GM19452 (cell line): Measurements from ENCODE around the gene SVEP1.
"Not testable (repeated sequence)": the region's sequence is repeated elsewhere in the genome, so short reads cannot be mapped to it uniquely, and the experiment has no call there.

Experiments used
- ATAC-seq: cut with Tn5 transposase; IDR thresholded peaks from one replicate; pipeline ENCODE4 v1.9.1; 2021; ENCODE audit not compliant: unreplicated experiment

Gene SVEP1

DNA sequence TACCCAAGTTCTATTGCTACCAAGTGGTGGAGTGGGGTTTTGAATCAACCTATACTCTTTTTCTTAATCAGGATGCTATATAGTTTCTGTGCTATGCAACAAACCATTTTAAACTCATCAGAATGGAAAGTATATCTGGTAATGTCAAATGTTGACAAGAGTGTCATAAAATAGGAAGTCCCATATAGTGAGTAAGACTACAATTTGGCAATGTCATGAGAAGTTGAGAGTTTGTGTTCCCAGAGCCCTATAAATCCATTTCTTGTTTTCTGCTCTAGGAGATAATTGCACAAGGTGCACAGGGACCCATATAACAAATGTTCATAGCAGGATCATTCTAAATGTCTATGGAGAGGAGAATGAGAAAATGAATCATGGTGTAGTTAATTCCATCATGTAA is 132.1 kb downstream of the SVEP1 start:
- ATAC-seq = no peak

DNA sequence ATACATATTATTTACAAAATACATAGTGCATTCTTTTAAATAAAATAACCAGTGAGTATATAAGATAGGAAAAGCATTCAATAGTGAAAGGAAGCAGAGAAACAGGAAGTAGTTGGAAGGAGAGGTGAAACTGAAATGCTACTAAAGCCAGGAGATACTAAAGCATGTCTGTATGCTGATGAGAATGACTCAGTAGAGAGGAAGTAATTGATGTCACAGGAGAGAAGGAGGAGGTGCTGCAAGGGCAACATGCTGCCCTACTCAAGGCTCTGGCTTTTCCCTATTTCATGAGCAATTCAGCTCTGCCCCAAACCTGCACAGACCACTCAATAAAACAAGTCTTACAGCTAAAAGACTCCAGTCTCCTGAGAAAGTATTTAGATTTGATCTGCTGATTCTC is 133.4 kb downstream of the SVEP1 start:
- no peak for ATAC-seq

DNA sequence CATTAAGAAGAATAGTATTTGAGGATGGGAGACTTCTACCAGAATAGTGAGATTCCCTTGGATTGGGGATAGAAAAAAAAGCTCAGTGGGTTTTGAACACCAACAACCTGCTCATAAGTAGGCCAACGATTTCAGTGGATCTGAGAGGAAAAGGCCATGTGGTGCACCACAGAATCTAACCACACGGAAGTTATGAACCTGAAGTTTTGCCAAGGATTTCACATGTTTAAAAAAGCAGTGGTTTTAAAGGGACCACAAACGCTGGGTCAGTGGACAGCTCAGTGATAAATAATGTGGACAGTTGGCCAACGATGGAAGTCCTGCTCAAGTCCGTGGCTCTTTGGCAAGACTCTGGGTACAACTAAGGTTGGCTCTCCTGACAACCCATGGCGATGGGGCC is 134.6 kb downstream of the SVEP1 start:
- no peak for ATAC-seq

DNA sequence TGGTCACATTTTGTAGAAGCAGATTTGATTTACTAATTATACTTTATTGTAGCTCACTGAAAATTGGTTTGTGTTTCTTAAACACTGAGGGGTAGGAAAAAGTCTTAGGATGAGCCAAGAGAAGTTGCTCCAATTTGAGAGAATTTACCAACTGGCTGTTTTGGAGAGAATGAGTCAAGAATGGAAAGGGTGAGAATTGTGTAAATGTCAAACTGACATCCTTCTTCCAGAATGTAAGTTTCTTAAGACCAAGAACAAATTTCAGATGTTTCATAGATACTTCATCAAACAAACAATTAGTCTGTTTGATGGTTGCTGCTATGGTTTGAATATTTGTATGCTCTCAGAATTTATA is 135.7 kb downstream of the SVEP1 start:
- no peak for ATAC-seq

- ATAC-seq = no peak
These were observed 136.2 kb downstream of the SVEP1 start for GRCh38 chr9:110443146-110443865.

- no peak for ATAC-seq
These were observed 138.7 kb downstream of the SVEP1 start for GRCh38 chr9:110440796-110441195.

- no peak for ATAC-seq
These were observed 139.4 kb downstream of the SVEP1 start for GRCh38 chr9:110440172-110440571.

DNA sequence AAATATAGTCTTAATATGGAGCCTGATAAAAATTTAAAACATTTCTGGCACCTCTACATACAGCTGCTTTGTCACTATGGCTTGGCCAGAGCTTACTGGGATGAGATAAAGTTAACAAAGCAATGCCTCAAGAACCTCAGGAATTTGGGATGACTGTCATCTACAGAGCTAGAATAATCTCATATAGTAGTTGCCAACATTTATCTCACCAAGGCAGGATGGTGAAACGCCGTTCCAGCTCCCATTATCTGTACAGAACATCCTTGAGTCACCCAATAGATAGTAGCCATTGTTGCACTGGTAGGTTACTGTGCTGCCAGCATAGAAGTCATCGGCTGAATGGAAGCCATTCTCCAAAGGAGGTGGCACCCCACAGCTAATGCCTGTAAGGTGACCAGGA is 147.3 kb downstream of the SVEP1 start:
- ATAC-seq = no peak

- ATAC-seq = no peak
These were observed 150.1 kb downstream of the SVEP1 start for GRCh38 chr9:110429453-110429852.

- no peak for ATAC-seq
These were observed 151.9 kb downstream of the SVEP1 start for GRCh38 chr9:110427497-110428104.

DNA sequence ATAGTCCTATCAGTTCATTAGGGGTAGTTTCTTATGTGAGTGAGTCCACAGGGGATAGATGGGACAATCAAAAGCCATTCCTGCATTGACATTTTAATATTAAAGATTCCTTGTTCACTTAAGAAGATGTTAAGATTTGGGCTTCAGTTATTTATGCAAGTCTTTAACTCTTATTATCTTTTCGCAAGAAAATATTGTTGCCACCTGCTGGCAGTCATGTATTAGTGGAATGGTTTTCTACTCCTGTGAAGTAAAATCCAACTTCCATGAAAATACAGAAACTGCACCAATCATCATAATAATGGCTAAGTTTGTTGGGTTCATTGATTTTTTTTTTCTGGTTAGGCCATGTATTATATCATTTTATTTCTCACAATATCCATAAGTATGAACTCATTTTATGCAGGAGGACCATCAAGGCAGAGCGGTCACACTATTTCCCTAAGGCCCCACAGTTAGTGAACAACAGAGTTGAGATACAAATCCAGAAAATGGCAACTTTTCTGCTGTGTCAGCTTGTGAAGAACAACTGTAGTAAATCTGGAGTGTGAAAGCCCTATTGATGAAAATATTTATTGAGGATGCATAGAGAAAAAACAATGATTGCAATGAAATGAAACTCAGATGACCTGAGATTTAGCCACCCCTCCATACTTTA is 153.4 kb downstream of the SVEP1 start:
- ATAC-seq = no peak

- no peak for ATAC-seq
These were observed 165.1 kb downstream of the SVEP1 start for GRCh38 chr9:110414471-110414870.

- no peak for ATAC-seq
These were observed 168.6 kb downstream of the SVEP1 start for GRCh38 chr9:110410961-110411360.

- ATAC-seq = no peak
These were observed 170.9 kb downstream of the SVEP1 start for GRCh38 chr9:110408598-110408997.

- ATAC-seq = no peak
These were observed 173.6 kb downstream of the SVEP1 start for GRCh38 chr9:110405858-110406443.

GRCh38 chr9:110404473-110404872 is 175.1 kb downstream of the SVEP1 start:
- ATAC-seq = no peak

DNA sequence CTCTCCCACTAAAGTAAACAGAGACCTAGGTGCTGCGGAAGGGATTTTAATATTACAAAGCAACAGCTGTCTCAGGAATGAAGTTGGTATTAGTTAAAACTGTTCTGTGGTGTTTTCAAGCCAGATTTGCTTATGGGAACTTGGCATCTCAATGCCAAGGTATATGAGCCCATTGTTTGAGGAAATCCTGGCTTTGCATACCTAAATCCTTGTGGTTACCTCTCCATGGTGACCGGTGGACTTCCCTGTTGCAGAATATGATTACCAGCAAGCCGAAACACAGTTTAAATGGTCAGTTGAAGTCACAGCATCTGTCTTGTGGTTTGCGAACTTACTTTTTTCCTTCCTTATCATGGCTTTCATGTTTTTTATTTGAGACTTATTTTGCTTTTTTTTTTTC is 179.6 kb downstream of the SVEP1 start:
- ATAC-seq = no peak

GRCh38 chr9:110398992-110399391 is 180.5 kb downstream of the SVEP1 start:
- ATAC-seq = not testable (repeated sequence)

GRCh38 chr9:110391826-110392485 is 187.6 kb downstream of the SVEP1 start:
- ATAC-seq = no peak

- ATAC-seq = no peak
These were observed 190.3 kb downstream of the SVEP1 start for GRCh38 chr9:110389148-110389750.

- ATAC-seq = no peak
These were observed 196.1 kb downstream of the SVEP1 start for GRCh38 chr9:110383491-110383890.
